Measurements from ENCODE around the gene ABCC8. TPM values are rescaled to one million over a fixed set of nuclear protein-coding genes. Genes with fewer than 3 reads are reported as not detected.

The ABCC8 gene
- total RNA-seq, 1 experiment from 2014 or later: 2.4 TPM

- no peak overlapping the region for H3K4me2 ChIP-seq (ENCODE audit: insufficient read depth, insufficient read length, low read length)
- no peak overlapping the region; a peak in 1 of 5 replicates for H3K4me3 Mint-ChIP-seq
These were observed 18.4 kb downstream of the ABCC8 start for GRCh38 chr11:17458268-17458667.

More at GRCh38 chr11:17458268-17458667, 18.4 kb downstream of the ABCC8 start:
- Histone ChIP-seq H3K27me3 (ENCODE audit: insufficient read depth, low read length) (no peaks in the 10 kb centered on the region), H3K79me2 (ENCODE audit: insufficient read depth, low read length) (no peaks in the 10 kb centered on the region), H2BK12ac (ENCODE audit: insufficient read length, low read depth, low read length) (no peak overlapping the region), H3K9ac (ENCODE audit: extremely low read depth, insufficient read length, low read length) (no peak overlapping the region), H2BK20ac (ENCODE audit: low read depth, low read length, poor library complexity, severe bottlenecking) (no peak overlapping the region), H2BK120ac (ENCODE audit: low read depth, low read length, poor library complexity, severe bottlenecking) (no peak overlapping the region), H3K23me2 (ENCODE audit: insufficient read length, low read depth, low read length, poor library complexity, severe bottlenecking) (no peaks in the 10 kb centered on the region), H2AFZ (ENCODE audit: low read length) (no peak overlapping the region), H3K4ac (ENCODE audit: low read depth, low read length) (no peak overlapping the region), H4K91ac (ENCODE audit: insufficient read length, low read depth, low read length) (no peak overlapping the region), H4K5ac (ENCODE audit: insufficient read length, low read depth, low read length) (no peak overlapping the region), H3K18ac (ENCODE audit: insufficient read length, low read depth, low read length) (no peak overlapping the region), H2BK5ac (ENCODE audit: insufficient read length, low read length) (no peak overlapping the region), H3K27ac (ENCODE audit: insufficient read length, low read depth, low read length) (no peak overlapping the region), H3K56ac (ENCODE audit: insufficient read length, low read depth, low read length) (no peak overlapping the region), H3K4me1 (ENCODE audit: insufficient read depth, low read length) (0 out of 2 replicates have a peak, but pooled peaks cover 8% of the 10 kb centered on the region), H2BK15ac (ENCODE audit: low read depth, low read length) (no peak overlapping the region), H4K8ac (replicated peaks; ENCODE audit: insufficient read length, low read depth, low read length) (no peak overlapping the region), H3K14ac (ENCODE audit: insufficient read depth, low read length) (no peak overlapping the region), H3K23ac (ENCODE audit: insufficient read length, low read depth, low read length) (no peak overlapping the region), H3K9me3 (ENCODE audit: control insufficient read depth, low read depth, low read length) (no peaks in the 10 kb centered on the region), H2AK5ac (ENCODE audit: insufficient read length, low read length) (no peak overlapping the region), H4K20me1 (ENCODE audit: control insufficient read depth, insufficient read depth, insufficient read length) (no peaks in the 10 kb centered on the region), H3K79me1 (ENCODE audit: insufficient read depth, low read depth, low read length, poor library complexity, severe bottlenecking) (no peaks in the 10 kb centered on the region), H3T11ph (ENCODE audit: low read length) (no peak overlapping the region)
- Mint-ChIP-seq H3K4me1 (peaks cover 18 to 21% of the 10 kb centered on the region in 2 experiments), H3K27me3 (ENCODE audit: low read depth) (peaks cover 6% of the 10 kb centered on the region), H3K9me3 (no peaks in the 10 kb centered on the region), H3K27ac (peak overlapping the region in 1 of 3 experiments; percentile 77; a peak in 1 of 7 replicates), H3K36me3 (ENCODE audit: insufficient read depth in 1 of 3, low read depth in 3 of 3) (no peaks in the 10 kb centered on the region)
- DNase-seq: no peak
- no CpG with 5 or more reads among the region's 8 CpGs for WGBS (ENCODE audit: extremely low coverage, insufficient read length, low lambda C conversion rate)
- no peak for TF ChIP-seq CTCF (conservative IDR thresholded peaks at IDR 0.05)

Measured in H9 (cell line).